ENCODE results near the gene ERBB3.

GRCh38 chr12:56107242-56107641 lies 27.3 kb downstream of the ERBB3 start:
- no peak for TF ChIP-seq POLR2AphosphoS5 (IDR thresholded peaks at IDR 0.05; ENCODE audit: low read depth, low read length)
- TF ChIP-seq TAF1 (IDR thresholded peaks at IDR 0.05; ENCODE audit: borderline replicate concordance, low read depth, low read length), result no peak
